Stimulated activated naive CD4-positive, alpha-beta T cell treated with Interleukin-2 at 50 U/mL for 16 hours (primary cell): ENCODE data around the gene CEP55.

Experiments used
- DNase-seq: peaks from one replicate; lab custom pipeline; 2025; lab: John Stamatoyannopoulos, UW

Gene CEP55

DNA sequence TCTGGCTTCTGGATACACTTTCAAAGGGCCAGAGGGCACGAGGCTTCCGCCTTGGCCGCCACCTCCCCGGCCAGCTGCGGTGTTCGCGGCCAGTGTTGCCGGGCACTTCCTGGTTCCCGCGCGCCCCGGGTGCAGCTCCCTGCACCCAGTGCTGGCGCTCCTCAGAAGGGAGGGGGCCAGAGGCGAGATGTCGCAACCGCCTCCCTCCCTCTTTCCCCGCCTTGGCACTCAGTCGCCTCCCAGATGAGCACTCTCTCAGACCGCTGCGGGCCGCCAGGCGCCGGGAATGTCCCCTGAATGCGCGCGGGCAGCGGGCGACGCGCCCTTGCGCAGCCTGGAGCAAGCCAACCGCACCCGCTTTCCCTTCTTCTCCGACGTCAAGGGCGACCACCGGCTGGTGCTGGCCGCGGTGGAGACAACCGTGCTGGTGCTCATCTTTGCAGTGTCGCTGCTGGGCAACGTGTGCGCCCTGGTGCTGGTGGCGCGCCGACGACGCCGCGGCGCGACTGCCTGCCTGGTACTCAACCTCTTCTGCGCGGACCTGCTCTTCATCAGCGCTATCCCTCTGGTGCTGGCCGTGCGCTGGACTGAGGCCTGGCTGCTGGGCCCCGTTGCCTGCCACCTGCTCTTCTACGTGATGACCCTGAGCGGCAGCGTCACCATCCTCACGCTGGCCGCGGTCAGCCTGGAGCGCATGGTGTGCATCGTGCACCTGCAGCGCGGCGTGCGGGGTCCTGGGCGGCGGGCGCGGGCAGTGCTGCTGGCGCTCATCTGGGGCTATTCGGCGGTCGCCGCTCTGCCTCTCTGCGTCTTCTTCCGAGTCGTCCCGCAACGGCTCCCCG, 70.2 kb downstream of the CEP55 start, which contains the start of gene FFAR4:
Gene FFAR4, plus strand, starts transcription at position 231 of the 842 bp plus-strand sequence. Its CDS starts 56 bp downstream, at position 287.
- DNase-seq, result no peak

DNA sequence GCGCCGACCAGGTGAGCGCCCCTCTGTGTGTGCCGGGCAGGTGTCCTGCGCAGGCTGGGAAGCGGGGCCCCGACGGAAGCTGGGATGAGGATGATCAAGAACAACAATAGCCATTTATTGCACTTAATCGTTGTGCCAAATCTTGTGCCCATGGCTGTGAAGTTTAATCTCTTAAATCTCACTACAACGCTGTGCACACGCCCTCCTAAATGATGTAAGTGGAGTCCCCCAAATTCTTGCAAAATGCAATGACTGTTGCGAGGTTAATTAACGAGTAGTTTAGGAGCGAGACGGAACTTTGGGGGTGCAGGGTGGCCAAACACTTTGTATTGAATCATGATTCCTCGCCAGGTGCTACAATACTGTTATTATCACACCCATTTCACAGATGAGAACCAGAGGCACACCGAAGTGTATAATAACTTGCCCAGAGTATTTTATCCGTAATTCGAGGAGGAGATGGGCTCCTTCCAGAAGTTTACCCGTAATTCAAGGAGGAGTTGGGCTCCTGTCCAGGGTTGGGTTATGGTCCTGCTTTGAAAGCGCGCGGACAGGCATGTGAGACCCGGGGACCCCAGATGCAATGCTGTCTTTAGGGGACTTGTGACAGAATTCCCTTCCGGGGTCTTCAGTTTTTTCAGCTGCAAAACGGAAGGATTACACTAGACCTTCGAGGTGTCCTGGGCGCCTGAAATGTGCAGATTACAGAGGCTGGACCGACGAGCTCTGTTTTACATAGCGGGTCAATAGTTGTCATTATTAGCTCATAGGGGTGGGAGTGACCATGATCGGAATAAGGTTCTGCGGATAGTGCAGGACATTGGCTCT, 71.1 kb downstream of the CEP55 start:
- no peak for DNase-seq

DNA sequence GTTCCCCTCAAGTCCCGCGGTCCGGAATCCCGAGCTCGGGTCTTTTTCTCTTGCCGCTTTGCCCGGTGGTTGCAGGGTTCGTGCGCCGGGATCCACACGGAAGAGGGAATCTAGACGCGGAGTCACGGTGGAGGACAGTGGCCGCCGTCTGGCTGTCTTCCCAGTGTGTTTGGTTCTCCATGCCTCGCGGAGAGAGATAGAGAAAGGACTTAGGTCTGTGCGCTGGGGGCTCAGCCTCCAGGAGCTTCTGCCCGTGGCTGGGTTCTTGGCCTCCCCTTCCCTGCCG, 71.6 kb downstream of the CEP55 start:
- DNase-seq, result no peak

DNA sequence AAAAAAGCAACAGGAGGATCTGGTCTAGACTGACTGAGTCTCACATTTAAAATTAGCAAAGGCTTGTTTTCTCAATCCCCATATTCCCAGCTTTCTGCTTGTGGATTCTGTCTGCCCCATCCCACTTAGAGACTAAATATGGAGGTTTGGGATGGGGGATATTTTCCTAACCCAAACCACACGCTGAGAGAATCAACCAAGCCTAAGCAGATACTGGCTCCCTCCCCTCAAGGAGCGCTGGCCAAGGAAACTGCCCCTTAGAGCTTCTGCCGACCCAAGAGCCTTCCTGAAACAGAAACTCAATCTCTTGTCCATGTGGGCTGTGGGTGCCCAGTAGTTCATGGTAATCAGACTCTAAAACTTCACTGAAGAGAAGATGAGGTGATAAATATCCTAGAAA, 74.0 kb downstream of the CEP55 start:
- DNase-seq, result no peak

DNA sequence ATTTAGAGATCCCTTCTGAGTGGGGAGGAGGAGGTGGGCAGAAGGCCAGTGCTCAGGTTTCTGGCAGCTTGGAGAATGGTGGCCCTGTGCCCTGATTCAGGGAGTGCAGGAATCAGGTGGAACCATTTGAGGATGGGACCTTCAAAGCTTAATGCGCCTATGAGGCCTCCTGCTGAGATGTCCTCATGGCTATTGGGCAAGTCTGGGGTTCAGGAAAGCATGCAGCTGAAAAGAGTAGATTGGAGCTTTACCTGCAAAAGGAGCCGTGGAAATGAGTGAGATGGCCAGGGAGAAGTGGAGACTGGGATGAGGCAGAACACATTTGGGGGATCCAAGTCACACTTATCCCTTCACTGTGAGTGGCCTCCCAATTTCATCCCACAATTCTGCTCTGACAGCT, 76.2 kb downstream of the CEP55 start:
- no peak for DNase-seq

DNA sequence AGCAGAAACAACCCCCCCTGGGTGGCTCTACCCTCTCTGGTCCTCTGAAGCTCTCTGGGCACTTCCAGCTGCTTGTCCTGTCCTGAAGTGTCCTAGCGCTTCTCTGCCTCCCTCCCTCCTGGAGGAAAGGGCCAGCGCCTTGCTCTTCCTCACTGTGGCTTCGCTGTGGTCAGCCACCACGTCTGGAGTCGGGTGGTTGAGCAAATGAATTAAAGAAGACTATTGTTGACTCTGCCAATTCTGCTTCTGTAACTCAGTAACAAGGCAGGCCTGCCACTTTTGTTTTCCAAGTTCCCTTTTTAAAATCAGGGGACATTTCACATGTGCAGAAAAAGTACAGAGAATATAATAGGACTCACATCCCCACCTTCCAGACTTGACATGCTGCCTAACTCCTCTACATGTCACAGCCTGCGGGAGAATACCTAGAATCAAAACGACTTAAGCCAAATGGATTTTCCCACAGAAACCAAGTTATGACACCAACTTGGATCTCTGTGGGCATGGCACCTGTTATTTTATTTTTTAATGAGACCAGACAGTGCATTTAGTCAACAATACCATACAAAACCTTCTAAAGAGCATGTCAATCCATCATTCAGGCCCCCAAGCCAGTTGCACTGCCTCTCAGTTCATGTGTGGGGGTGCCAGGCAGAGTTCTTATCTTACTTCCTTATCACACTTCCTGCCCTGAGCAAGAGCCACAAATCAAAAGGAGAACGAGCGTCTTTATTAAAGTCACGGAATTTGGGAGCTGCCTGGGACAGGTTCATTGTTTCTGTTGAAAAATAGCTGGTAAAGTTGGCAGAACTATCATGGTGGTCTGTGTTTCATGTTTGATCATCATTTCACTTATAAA, 76.9 kb downstream of the CEP55 start:
- no peak for DNase-seq

DNA sequence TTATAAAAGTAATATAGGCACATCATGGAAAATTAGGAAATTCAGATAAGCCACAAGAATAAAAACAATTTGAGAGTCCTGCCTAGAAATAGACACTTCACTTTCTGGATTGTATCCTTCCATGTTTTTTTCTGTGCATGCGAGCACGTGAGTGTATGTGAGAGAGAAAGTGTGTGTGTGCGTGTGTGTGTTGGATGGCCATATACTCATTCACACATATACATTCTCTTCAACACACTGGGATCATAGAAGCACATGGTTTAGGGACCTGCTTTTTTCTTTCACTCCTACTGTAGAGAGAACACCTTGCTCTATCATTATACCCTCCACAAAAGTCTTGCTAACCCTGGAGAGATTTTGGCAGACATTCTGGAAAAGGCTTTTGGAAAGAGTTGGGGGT, 77.5 kb downstream of the CEP55 start:
- DNase-seq, result no peak

DNA sequence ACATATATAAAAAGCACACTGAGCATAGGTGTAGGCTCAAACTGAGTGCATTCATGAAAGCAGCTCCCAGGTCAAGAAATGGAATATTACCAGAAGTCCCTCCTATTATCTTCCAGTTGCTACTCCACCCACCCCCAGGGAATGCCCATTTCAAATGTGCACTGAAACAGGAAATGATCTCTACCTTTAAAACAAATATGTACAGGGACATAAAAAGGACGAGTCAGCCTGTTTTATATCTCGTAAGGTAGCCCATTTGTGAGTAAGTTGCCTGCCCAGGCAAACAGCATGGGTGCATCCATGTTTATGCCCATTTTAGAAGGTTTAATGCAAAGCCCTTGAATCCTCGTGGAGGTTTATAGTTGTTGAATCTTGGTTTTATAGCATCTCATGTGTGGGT, 80.5 kb downstream of the CEP55 start:
- no peak for DNase-seq

DNA sequence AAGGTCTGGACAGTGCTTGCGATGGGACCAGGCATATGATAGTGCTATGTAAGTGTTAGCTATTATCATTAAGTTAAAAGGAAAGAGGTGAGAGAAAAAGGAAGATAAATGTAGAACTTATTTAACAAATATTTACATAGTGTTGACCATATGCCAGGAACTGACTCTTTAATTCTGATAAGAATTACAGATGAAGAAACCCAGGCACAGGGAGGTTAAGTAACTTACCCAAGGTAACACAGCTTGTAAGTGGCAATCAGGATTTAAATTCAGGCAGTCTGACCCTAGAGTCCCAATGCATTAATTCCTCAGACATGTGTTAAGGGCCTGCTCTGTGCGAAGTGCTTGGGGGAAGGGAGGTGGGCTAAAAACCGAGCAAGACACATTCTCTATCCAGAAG, 81.2 kb downstream of the CEP55 start:
- DNase-seq, result no peak
